K562 (cell line): ENCODE data around the gene NDRG4.

Experiments used
- MAX ChIP-seq: sonication (generic); formaldehyde crosslinking; IDR thresholded peaks from 2 replicates; pipeline ENCODE4 v1.9.0; 2022; ENCODE audit warnings: mild to moderate bottlenecking, missing genetic modification reagents
- NR2C2 ChIP-seq, 2 experiments: fragments of 200-800 bp in 1 of 2; sonication (Bioruptor generic) in 1 of 2; sonication (generic) in 1 of 2; formaldehyde crosslinking in 1 of 2; IDR thresholded peaks; 2 replicates each; pipeline versions ENCODE4 v1.6.1 to v1.8.0; 2016 to 2022; ENCODE audit warnings: mild to moderate bottlenecking in 1 of 2, missing compliant biosample characterization in 1 of 2, missing genetic modification characterization in 1 of 2, missing genetic modification reagents in 1 of 2
- PML ChIP-seq: IDR thresholded peaks from 2 replicates; pipeline ENCODE4 v1.6.1; 2012; ENCODE audit warnings: low read length, inconsistent platforms

GRCh38 chr16:58510097-58510775, 10.3 kb downstream of the NDRG4 start:
- TF ChIP-seq MAX (CRISPR knock-in tag): no peak
- TF ChIP-seq NR2C2 (CRISPR knock-in tag; IDR thresholded peaks at IDR 0.05): no peak
- no peak for TF ChIP-seq NR2C2 (tag; IDR thresholded peaks at IDR 0.05)
- TF ChIP-seq PML: no peak
